Measurements from ENCODE around the gene GPR107.

The GPR107 gene

GRCh38 chr9:130173666-130173983 is 119.9 kb downstream of the GPR107 start:
- H3K36me3 ChIP-seq = peaks cover 0 to 28% (median 7%) of the 10 kb centered on the region in 11 experiments; a peak in 9 of 22 replicates
- no peaks in the 10 kb centered on the region for H3K9me3 ChIP-seq (replicated peaks in 1 of 11)
- peak overlapping the region in 9 of 11 experiments; percentile 58 to 76 (median 67); a peak in 9 of 22 replicates for H3K27ac ChIP-seq
- peaks cover 0 to 13% (median 6%) of the 10 kb centered on the region in 11 experiments; a peak in 12 of 22 replicates for H3K27me3 ChIP-seq
- TF ChIP-seq Cebpa-rat (IDR thresholded peaks at IDR 0.05) = no peak
- H3K9ac ChIP-seq = peak overlapping the region; percentile 71 to 85 (median 77); a peak in 21 of 22 replicates
- H3K4me2 ChIP-seq = peak overlapping the region; percentile 78 to 97 (median 93)
- peaks cover 9 to 30% (median 21%) of the 10 kb centered on the region in 10 experiments; a peak in 19 of 20 replicates for H3K4me1 ChIP-seq
- peaks cover 0 to 56% (median 51%) of the 10 kb centered on the region in 11 experiments; a peak in 18 of 22 replicates for H4K20me1 ChIP-seq
- peak overlapping the region; percentile 54 to 79 (median 70) for H3K4me3 ChIP-seq

DNA sequence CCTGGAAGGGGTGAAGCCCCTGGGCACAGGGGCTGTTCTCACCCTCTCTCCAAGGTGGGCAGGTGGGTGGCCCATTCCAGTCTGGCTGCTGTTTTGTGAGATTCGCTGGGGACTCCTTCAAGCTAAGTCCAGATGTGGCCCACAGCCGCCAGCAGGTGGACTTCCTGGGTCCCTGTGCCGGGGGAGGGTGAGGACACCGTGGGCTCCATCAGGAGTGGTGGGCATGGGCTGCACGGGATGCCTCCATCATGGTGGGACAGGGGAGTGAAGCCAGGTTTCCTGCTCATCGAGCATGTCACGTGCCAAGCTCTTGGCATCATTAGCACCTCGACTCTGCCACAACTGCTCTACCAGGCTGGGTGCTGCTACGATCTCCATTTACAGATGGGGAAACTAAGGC is 120.3 kb downstream of the GPR107 start:
- Histone ChIP-seq H3K27ac (no peak overlapping the region), H4K20me1 (peaks cover 0 to 58% (median 52%) of the 10 kb centered on the region in 11 experiments; a peak in 18 of 22 replicates), H3K4me1 (peaks cover 9 to 30% (median 21%) of the 10 kb centered on the region in 10 experiments; a peak in 19 of 20 replicates), H3K36me3 (peaks cover 0 to 28% (median 7%) of the 10 kb centered on the region in 11 experiments; a peak in 9 of 22 replicates), H3K4me2 (peak overlapping the region; percentile 78 to 97 (median 93); a peak in 21 of 22 replicates), H3K27me3 (peaks cover 0 to 13% (median 6%) of the 10 kb centered on the region in 11 experiments; a peak in 12 of 22 replicates), H3K9ac (peak overlapping the region in 6 of 11 experiments; percentile 72 to 85 (median 78); a peak in 8 of 22 replicates), H3K9me3 (replicated peaks in 1 of 11) (no peaks in the 10 kb centered on the region), H3K4me3 (peak overlapping the region in 7 of 10 experiments; percentile 65 to 79 (median 71); a peak in 10 of 20 replicates)
- TF ChIP-seq Cebpa-rat (IDR thresholded peaks at IDR 0.05) = no peak

GRCh38 chr9:130174920-130175321 is 121.2 kb downstream of the GPR107 start:
- Histone ChIP-seq H4K20me1 (peaks cover 0 to 67% (median 61%) of the 10 kb centered on the region in 11 experiments; a peak in 19 of 22 replicates), H3K27ac (no peak overlapping the region), H3K4me1 (peaks cover 9 to 30% (median 21%) of the 10 kb centered on the region in 10 experiments; a peak in 19 of 20 replicates), H3K4me3 (no peak overlapping the region), H3K36me3 (peaks cover 0 to 28% (median 7%) of the 10 kb centered on the region in 11 experiments; a peak in 9 of 22 replicates), H3K9me3 (replicated peaks in 1 of 11) (no peaks in the 10 kb centered on the region), H3K9ac (no peak overlapping the region), H3K27me3 (peaks cover 0 to 13% (median 6%) of the 10 kb centered on the region in 11 experiments; a peak in 12 of 22 replicates), H3K4me2 (peak overlapping the region in 1 of 11 experiments; percentile 5; a peak in 1 of 22 replicates)
- TF ChIP-seq Cebpa-rat (IDR thresholded peaks at IDR 0.05) = no peak

- Histone ChIP-seq H3K4me2 (no peak overlapping the region), H3K4me1 (peaks cover 9 to 29% (median 21%) of the 10 kb centered on the region in 10 experiments; a peak in 19 of 20 replicates), H3K27me3 (peaks cover 0 to 13% (median 6%) of the 10 kb centered on the region in 11 experiments; a peak in 12 of 22 replicates), H4K20me1 (peaks cover 0 to 71% (median 65%) of the 10 kb centered on the region in 11 experiments; a peak in 19 of 22 replicates), H3K9ac (no peak overlapping the region), H3K27ac (no peak overlapping the region), H3K9me3 (replicated peaks in 1 of 11) (no peaks in the 10 kb centered on the region), H3K4me3 (no peak overlapping the region), H3K36me3 (peaks cover 0 to 29% (median 10%) of the 10 kb centered on the region in 11 experiments; a peak in 10 of 22 replicates)
- no peak for TF ChIP-seq Cebpa-rat (IDR thresholded peaks at IDR 0.05)
Measured at GRCh38 chr9:130175355-130175754, 121.6 kb downstream of the GPR107 start.

GRCh38 chr9:130176760-130177159 is 123.1 kb downstream of the GPR107 start:
- no peak overlapping the region for H3K4me2 ChIP-seq
- H3K4me1 ChIP-seq = peaks cover 9 to 18% (median 16%) of the 10 kb centered on the region in 10 experiments; a peak in 19 of 20 replicates
- TF ChIP-seq Cebpa-rat (IDR thresholded peaks at IDR 0.05) = no peak
- H3K36me3 ChIP-seq = peaks cover 0 to 41% (median 11%) of the 10 kb centered on the region in 11 experiments; a peak in 10 of 22 replicates
- no peak overlapping the region for H3K4me3 ChIP-seq
- H3K27me3 ChIP-seq = peaks cover 0 to 3% (median 2%) of the 10 kb centered on the region in 11 experiments; a peak in 11 of 22 replicates
- no peak overlapping the region for H3K27ac ChIP-seq
- no peaks in the 10 kb centered on the region for H3K9me3 ChIP-seq (replicated peaks in 1 of 11)
- H4K20me1 ChIP-seq = peaks cover 0 to 85% (median 78%) of the 10 kb centered on the region in 11 experiments; a peak in 19 of 22 replicates
- H3K9ac ChIP-seq = no peak overlapping the region

GRCh38 chr9:130177898-130178805 is 124.4 kb downstream of the GPR107 start:
- Histone ChIP-seq H3K36me3 (peaks cover 0 to 45% (median 11%) of the 10 kb centered on the region in 11 experiments; a peak in 10 of 22 replicates), H3K9me3 (replicated peaks in 1 of 11) (no peaks in the 10 kb centered on the region), H3K4me1 (peaks cover 9 to 25% (median 20%) of the 10 kb centered on the region in 10 experiments), H4K20me1 (peaks cover 0 to 97% (median 91%) of the 10 kb centered on the region in 11 experiments; a peak in 19 of 22 replicates), H3K9ac (no peak overlapping the region), H3K27ac (no peak overlapping the region), H3K4me2 (no peak overlapping the region), H3K27me3 (no peaks in the 10 kb centered on the region), H3K4me3 (no peak overlapping the region)
- TF ChIP-seq Cebpa-rat (IDR thresholded peaks at IDR 0.05) = no peak

DNA sequence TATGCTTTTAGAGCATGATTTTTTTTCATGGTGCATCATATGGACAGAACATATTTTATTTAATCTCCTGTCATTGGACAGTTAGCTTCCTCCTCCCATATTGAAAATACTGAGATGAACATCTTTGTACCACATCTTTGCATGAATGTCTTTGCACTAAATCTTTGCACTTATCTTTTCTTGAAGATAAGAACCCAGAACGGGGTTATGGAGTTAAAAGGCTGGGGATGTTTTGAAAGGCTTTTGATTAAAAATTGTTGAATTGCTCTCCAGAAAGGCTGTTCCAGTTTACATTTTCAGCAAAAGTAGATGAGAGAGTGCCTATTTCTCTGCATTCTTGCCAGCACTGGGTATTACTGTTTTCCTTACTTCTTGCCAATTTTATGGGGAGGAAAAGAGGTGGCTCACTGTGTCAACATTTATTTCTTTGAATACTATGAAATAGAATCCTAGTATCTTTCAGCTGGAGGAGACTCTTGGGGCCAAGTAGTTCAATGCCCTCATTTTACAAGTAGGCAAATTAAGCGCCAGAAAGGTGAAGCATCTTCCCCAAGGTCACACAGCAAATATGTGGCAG is 125.7 kb downstream of the GPR107 start:
- no peak for TF ChIP-seq Cebpa-rat (IDR thresholded peaks at IDR 0.05)
- peaks cover 9 to 25% (median 19%) of the 10 kb centered on the region in 10 experiments for H3K4me1 ChIP-seq

GRCh38 chr9:130180516-130180915 is 126.8 kb downstream of the GPR107 start:
- H3K4me2 ChIP-seq = no peak overlapping the region
- H3K9me3 ChIP-seq (replicated peaks in 1 of 11) = no peaks in the 10 kb centered on the region
- no peak for TF ChIP-seq Cebpa-rat (IDR thresholded peaks at IDR 0.05)
- H3K27ac ChIP-seq = no peak overlapping the region
- H3K27me3 ChIP-seq = no peaks in the 10 kb centered on the region
- peaks cover 13 to 30% (median 26%) of the 10 kb centered on the region in 10 experiments for H3K4me1 ChIP-seq
- H3K4me3 ChIP-seq = no peak overlapping the region
- H3K36me3 ChIP-seq = peaks cover 0 to 40% (median 15%) of the 10 kb centered on the region in 11 experiments; a peak in 10 of 22 replicates
- H3K9ac ChIP-seq = no peak overlapping the region
- H4K20me1 ChIP-seq = peaks cover 0 to 95% (median 87%) of the 10 kb centered on the region in 11 experiments; a peak in 18 of 22 replicates

More for the DNA sequence above, 125.7 kb downstream of the GPR107 start:
- Histone ChIP-seq H3K27me3 (no peaks in the 10 kb centered on the region), H3K4me2 (no peak overlapping the region), H3K36me3 (peaks cover 0 to 45% (median 11%) of the 10 kb centered on the region in 11 experiments; a peak in 10 of 22 replicates), H4K20me1 (peaks cover 0 to 96% (median 89%) of the 10 kb centered on the region in 11 experiments; a peak in 19 of 22 replicates), H3K9me3 (replicated peaks in 1 of 11) (no peaks in the 10 kb centered on the region), H3K27ac (no peak overlapping the region), H3K4me3 (no peak overlapping the region), H3K9ac (no peak overlapping the region)

Measured in BLaER1 treated with 17β-estradiol and CSF1 and Interleukin-3, amounts not matched to agents 10 nM and 100 nM (cell line).